CD4-positive, CD25-positive, alpha-beta regulatory T cell (primary cell): Measurements from ENCODE around the gene ANKRD44. TPM values are rescaled to one million over a fixed set of nuclear protein-coding genes. Genes with fewer than 3 reads are reported as not detected.

Experiments used
- polyA plus RNA-seq, 4 donors: library from polyadenylated mRNA; unstranded; fragments of 300-500 nt; fragmentation: Illumina TruSeq; gene quantifications; one replicate each; pipeline ENCODE4 v1.2.3, GENCODE V29; 2021
- total RNA-seq: library from RNA; stranded (reverse); gene quantifications from one replicate; pipeline ENCODE4 v1.2.3, GENCODE V29; 2022

ANKRD44 gene
- total and polyA plus RNA-seq, 5 donors from 2014 or later: 69.6 to 301 (median 85.0) TPM

Other genes starting within 250 kb of the ANKRD44 start
- gene SF3B1, start 124.2 kb upstream of the ANKRD44 start, total RNA-seq: 662 TPM
- gene SF3B1, start 124.2 kb upstream of the ANKRD44 start, polyA plus RNA-seq: 100 to 1,000 TPM; 136 to 197 (median 164) TPM
- 73.9 TPM for gene COQ10B, start 142.8 kb upstream of the ANKRD44 start, total RNA-seq
- gene COQ10B, start 142.8 kb upstream of the ANKRD44 start, polyA plus RNA-seq: 10 to 100 TPM; 49.2 to 58.2 (median 53.6) TPM
- 183 TPM for gene HSPD1, start 189.1 kb upstream of the ANKRD44 start, total RNA-seq
- 100 to 1,000 TPM in 1 of 4 donors, 10 to 100 TPM in 3; 81.1 to 108 (median 93.2) TPM for gene HSPD1, start 189.1 kb upstream of the ANKRD44 start, polyA plus RNA-seq
- gene HSPE1, start 189.6 kb upstream of the ANKRD44 start, total RNA-seq: 90.4 TPM
- gene HSPE1, start 189.6 kb upstream of the ANKRD44 start, polyA plus RNA-seq: 100 to 1,000 TPM; 110 to 133 (median 121) TPM
- gene MOB4, start 205.3 kb upstream of the ANKRD44 start, total RNA-seq: 22.7 TPM
- 10 to 100 TPM; 25.1 to 36.0 (median 30.5) TPM for gene MOB4, start 205.3 kb upstream of the ANKRD44 start, polyA plus RNA-seq